OCI-LY1 (cell line): ENCODE measurements around the gene NOD2.
A peak's percentile ranks its signal among the peaks of the same experiment; 100 is the strongest.

Source experiments
- H2AFZ ChIP-seq: fragments of 200-600 bp; sonication (generic), shearing (Covaris generic); 2 replicates; pipeline ENCODE4 v1.6.0; 2014; ENCODE audit warnings: antibody characterized with exemption, mild to moderate bottlenecking, low read length
- H3F3A ChIP-seq: fragments of 200-600 bp; sonication (generic), shearing (Covaris generic); 2 replicates; pipeline ENCODE4 v1.6.0; 2014; ENCODE audit warnings: mild to moderate bottlenecking, antibody characterized with exemption, low read length, moderate library complexity; ENCODE audit not compliant: insufficient read depth
- H3K27ac ChIP-seq: fragments of 200-600 bp; sonication (generic); 2 replicates; pipeline ENCODE4 v1.5.1; 2014; ENCODE audit warnings: low read length, mixed run types, mild to moderate bottlenecking, low read depth; ENCODE audit not compliant: poor library complexity, severe bottlenecking
- H3K27me3 ChIP-seq: fragments of 200-600 bp; sonication (generic); 2 replicates; pipeline ENCODE4 v1.6.0; 2014; ENCODE audit warnings: antibody characterized with exemption, mild to moderate bottlenecking, low read length, moderate library complexity; ENCODE audit not compliant: insufficient read depth
- H3K36me3 ChIP-seq: fragments of 200-600 bp; sonication (generic); 2 replicates; pipeline ENCODE4 v1.6.1; 2014; ENCODE audit warnings: mild to moderate bottlenecking, antibody characterized with exemption, low read length, moderate library complexity, mixed read lengths; ENCODE audit not compliant: insufficient read depth
- H3K4me1 ChIP-seq: fragments of 200-600 bp; sonication (generic); 2 replicates; pipeline ENCODE4 v1.5.1; 2014; ENCODE audit warnings: mild to moderate bottlenecking, low read length, moderate library complexity; ENCODE audit not compliant: insufficient read depth, severe bottlenecking
- H3K4me2 ChIP-seq: fragments of 200-600 bp; sonication (generic), shearing (Covaris generic); 2 replicates; pipeline ENCODE4 v1.6.1; 2014; ENCODE audit warnings: low read length
- H3K4me3 ChIP-seq: fragments of 200-600 bp; sonication (generic); 2 replicates; pipeline ENCODE4 v1.5.1; 2014; ENCODE audit warnings: low read length, low read depth, mild to moderate bottlenecking, mixed read lengths; ENCODE audit not compliant: poor library complexity, severe bottlenecking
- H3K79me2 ChIP-seq: fragments of 200-600 bp; shearing (Covaris generic); 2 replicates; pipeline ENCODE4 v1.6.1; 2016; ENCODE audit warnings: mixed run types, low read length, mixed read lengths; ENCODE audit not compliant: insufficient read depth
- H3K9ac ChIP-seq: fragments of 200-600 bp; sonication (generic), shearing (Covaris generic); 2 replicates; pipeline ENCODE4 v1.6.1; 2014; ENCODE audit warnings: mild to moderate bottlenecking, low read length, mixed read lengths
- H3K9me2 ChIP-seq: fragments of 200-600 bp; sonication (generic), shearing (Covaris generic); 2 replicates; pipeline ENCODE4 v1.6.1; 2014; ENCODE audit warnings: low read depth, mild to moderate bottlenecking, low read length, mixed read lengths
- H3K9me3 ChIP-seq: fragments of 200-600 bp; shearing (Covaris generic); 2 replicates; pipeline ENCODE4 v1.6.1; 2014; ENCODE audit warnings: low read length, mixed read lengths
- H4K20me1 ChIP-seq: fragments of 200-600 bp; sonication (generic), shearing (Covaris generic); 2 replicates; pipeline ENCODE4 v1.6.0; 2016; ENCODE audit warnings: mild to moderate bottlenecking, low read length; ENCODE audit not compliant: insufficient read depth
- EZH2 ChIP-seq: fragments of 200-600 bp; sonication (generic), shearing (Covaris generic); IDR thresholded peaks from 2 replicates; pipeline ENCODE4 v1.8.0; 2017; ENCODE audit warnings: borderline replicate concordance, mixed run types, mild to moderate bottlenecking, antibody characterized with exemption, low read length, moderate library complexity, mixed read lengths
- TF ChIP-seq, protein P1 (sequence below): fragments of 200-600 bp; sonication (generic), shearing (Covaris generic); IDR thresholded peaks from 2 replicates; pipeline ENCODE4 v1.5.1; 2017; ENCODE audit warnings: mild to moderate bottlenecking, antibody characterized with exemption, low read length, moderate library complexity, mixed read lengths

Gene NOD2

DNA sequence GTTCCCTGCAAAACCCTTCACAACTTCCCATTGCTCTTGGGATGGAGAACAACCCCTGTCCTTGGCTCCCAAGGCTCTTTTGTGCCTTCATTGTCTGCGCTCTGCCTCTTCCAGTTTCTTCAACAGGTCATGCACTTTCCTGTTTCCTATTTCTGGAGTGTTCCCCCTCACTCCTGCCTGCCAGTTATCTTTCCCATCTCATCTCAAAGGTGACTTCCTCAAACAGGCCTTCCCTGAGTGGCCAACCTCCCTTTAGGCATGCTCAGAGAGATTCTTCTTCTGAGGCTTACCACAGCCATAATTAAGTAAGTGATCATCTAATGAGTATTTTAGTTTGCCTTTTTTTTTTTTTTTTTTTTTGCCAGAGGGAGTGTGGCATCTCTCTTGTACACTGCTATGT, 45.6 kb downstream of the NOD2 start:
- Histone ChIP-seq H3K4me1 (peaks cover 19% of the 10 kb centered on the region), H3K4me2 (no peak overlapping the region), H3K27me3 (no peaks in the 10 kb centered on the region), H4K20me1 (no peaks in the 10 kb centered on the region), H3K9me3 (no peaks in the 10 kb centered on the region), H3K9ac (no peak overlapping the region), H3K4me3 (no peak overlapping the region), H2AFZ (no peak overlapping the region), H3K36me3 (no peaks in the 10 kb centered on the region), H3F3A (no peaks in the 10 kb centered on the region), H3K9me2 (no peaks in the 10 kb centered on the region), H3K79me2 (no peaks in the 10 kb centered on the region), H3K27ac (no peak overlapping the region)
- TF ChIP-seq, protein P1, sequence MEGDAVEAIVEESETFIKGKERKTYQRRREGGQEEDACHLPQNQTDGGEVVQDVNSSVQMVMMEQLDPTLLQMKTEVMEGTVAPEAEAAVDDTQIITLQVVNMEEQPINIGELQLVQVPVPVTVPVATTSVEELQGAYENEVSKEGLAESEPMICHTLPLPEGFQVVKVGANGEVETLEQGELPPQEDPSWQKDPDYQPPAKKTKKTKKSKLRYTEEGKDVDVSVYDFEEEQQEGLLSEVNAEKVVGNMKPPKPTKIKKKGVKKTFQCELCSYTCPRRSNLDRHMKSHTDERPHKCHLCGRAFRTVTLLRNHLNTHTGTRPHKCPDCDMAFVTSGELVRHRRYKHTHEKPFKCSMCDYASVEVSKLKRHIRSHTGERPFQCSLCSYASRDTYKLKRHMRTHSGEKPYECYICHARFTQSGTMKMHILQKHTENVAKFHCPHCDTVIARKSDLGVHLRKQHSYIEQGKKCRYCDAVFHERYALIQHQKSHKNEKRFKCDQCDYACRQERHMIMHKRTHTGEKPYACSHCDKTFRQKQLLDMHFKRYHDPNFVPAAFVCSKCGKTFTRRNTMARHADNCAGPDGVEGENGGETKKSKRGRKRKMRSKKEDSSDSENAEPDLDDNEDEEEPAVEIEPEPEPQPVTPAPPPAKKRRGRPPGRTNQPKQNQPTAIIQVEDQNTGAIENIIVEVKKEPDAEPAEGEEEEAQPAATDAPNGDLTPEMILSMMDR, result no peak

DNA sequence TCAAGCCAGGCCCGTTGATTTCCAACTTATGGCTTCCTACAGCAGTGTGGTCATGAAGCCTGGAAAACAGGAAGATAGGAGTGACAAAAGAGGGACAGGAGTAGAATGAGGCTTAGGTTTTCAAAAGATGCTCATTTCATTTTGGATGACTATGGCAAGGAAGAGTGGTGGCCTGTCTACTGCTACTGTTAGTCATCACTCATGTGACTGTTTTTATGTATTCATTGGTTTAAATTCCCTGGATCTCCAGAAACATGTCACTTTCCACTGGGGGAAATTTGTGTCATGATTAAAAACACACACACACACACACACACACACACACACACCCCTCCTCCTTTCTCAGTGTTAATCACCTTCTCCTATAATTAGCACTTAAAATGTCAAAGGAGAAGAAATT, 47.3 kb downstream of the NOD2 start:
- no peak overlapping the region for H3K9ac ChIP-seq
- H4K20me1 ChIP-seq, result no peaks in the 10 kb centered on the region
- peaks cover 5% of the 10 kb centered on the region; the same call in 1 of the 2 replicates for H3K36me3 ChIP-seq
- H3K9me3 ChIP-seq, result no peaks in the 10 kb centered on the region
- H2AFZ ChIP-seq, result no peak overlapping the region
- no peaks in the 10 kb centered on the region for H3K27me3 ChIP-seq
- H3K9me2 ChIP-seq, result no peaks in the 10 kb centered on the region
- no peak overlapping the region for H3K27ac ChIP-seq
- no peaks in the 10 kb centered on the region for H3K79me2 ChIP-seq
- peaks cover 34% of the 10 kb centered on the region for H3K4me1 ChIP-seq
- H3K4me2 ChIP-seq, result peak overlapping the region; percentile 88
- no peaks in the 10 kb centered on the region for H3F3A ChIP-seq
- TF ChIP-seq, protein P1, result no peak
- no peak for TF ChIP-seq EZH2
- peak overlapping the region; percentile 65 for H3K4me3 ChIP-seq

DNA sequence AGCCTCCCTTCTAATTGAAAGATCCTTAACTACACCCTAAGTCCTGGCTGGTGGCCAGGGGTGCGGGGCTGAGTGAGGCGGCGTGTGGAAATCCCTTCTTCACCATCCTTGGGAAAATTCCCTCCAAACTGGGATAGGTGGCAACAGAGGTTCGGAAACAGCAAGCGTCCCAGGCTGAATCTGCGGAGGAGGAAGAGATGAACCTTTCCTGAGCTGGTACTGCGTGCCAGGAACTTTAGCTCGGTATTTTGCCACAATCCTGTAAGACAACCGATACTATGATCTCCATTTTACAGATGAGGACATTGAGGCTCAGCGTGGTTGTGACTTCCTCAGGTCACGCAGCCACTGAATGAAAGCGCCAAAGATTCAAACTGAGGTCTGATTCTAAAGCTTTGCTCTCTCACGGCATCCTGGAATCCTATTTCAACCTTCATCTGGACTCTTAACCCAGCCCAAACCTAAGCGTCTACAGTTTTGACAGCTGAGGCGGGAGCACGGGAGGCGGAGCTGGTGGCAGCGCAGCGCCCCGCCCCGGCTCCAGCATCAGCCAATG, 47.9 kb downstream of the NOD2 start:
- Histone ChIP-seq H3F3A (no peaks in the 10 kb centered on the region), H3K9me3 (no peaks in the 10 kb centered on the region), H3K9me2 (no peaks in the 10 kb centered on the region), H3K27ac (no peak overlapping the region), H3K36me3 (peaks cover 5% of the 10 kb centered on the region; the same call in 1 of the 2 replicates), H3K27me3 (no peaks in the 10 kb centered on the region), H3K4me2 (peak overlapping the region; percentile 88), H2AFZ (peak overlapping the region; percentile 87; the same call in 1 of the 2 replicates), H3K79me2 (no peaks in the 10 kb centered on the region), H3K4me3 (peak overlapping the region; percentile 65), H3K4me1 (peaks cover 34% of the 10 kb centered on the region), H3K9ac (peak overlapping the region; percentile 64), H4K20me1 (no peaks in the 10 kb centered on the region)
- TF ChIP-seq, protein P1, result no peak
- TF ChIP-seq EZH2, result no peak
